GM12878 (cell line): ENCODE results near the gene ANP32B. TPM values are rescaled to one million over a fixed set of nuclear protein-coding genes. Genes with fewer than 3 reads are reported as not detected.

Experiments used
- ATAC-seq: fragments of 200-7000 bp; cut with Tn5 transposase; 3 replicates; pipeline ENCODE4 v1.9.1; 2020; ENCODE audit warnings: mild to moderate bottlenecking, moderate library complexity
- BruUV-seq: library from RNA; stranded (reverse); fragments of 400-500 nt; replicated peaks from 2 replicates; lab custom pipeline; 2021; lab: Mats Ljungman, UMichigan
- CTCF ChIA-PET: fragments of 300-600 bp; sonication (Branson Sonifier 250); formaldehyde crosslinking; extraction: SDS; loops from one replicate; lab custom pipeline; 2021; ENCODE audit warnings: inconsistent platforms; lab: Yijun Ruan, JAX
- POLR2A ChIA-PET: fragments of 350-600 bp; formaldehyde crosslinking; extraction: SDS; loops from one replicate; lab custom pipeline; 2021; ENCODE audit warnings: inconsistent platforms; lab: Charles Lee
- RAD21 ChIA-PET: fragments of 300-600 bp; sonication (Branson Sonifier 250); formaldehyde crosslinking; loops from one replicate; lab custom pipeline; 2023; ENCODE audit warnings: antibody characterized with exemption; ENCODE audit not compliant: unreplicated experiment; lab: Charles Lee
- SMC1A ChIA-PET: fragments of 300-600 bp; sonication (Branson Sonifier 250); formaldehyde crosslinking; loops from one replicate; lab custom pipeline; 2023; ENCODE audit not compliant: unreplicated experiment, uncharacterized antibody; lab: Charles Lee
- DNase-seq: peaks from one replicate; pipeline ENCODE4 v3.0.0-alpha.2; 2011; ENCODE audit warnings: low read depth, low spot score
- FAIRE-seq: peaks from 3 replicates; lab custom pipeline; 2011; peaks lifted over from hg19 to GRCh38; lab: Jason Lieb, UNC
- H2AFZ ChIP-seq: 2 replicates; pipeline ENCODE4 v1.6.0; 2011; ENCODE audit warnings: low read depth, low read length, control low read depth; ENCODE audit not compliant: control insufficient read depth
- H3K27ac ChIP-seq: 2 replicates; pipeline ENCODE4 v1.5.1; 2011; ENCODE audit warnings: control low read depth; ENCODE audit not compliant: control insufficient read depth, insufficient read depth
- H3K27me3 ChIP-seq, 2 experiments: replicated peaks in 1 of 2; 2 replicates each; pipeline versions ENCODE4 v1.6.0 to v1.6.1; 2011; ENCODE audit warnings: low read length in 1 of 2; ENCODE audit not compliant: control insufficient read depth in 2 of 2, insufficient read depth in 2 of 2
- H3K36me3 ChIP-seq, 2 experiments: 2 replicates each; pipeline ENCODE4 v1.5.1; 2011; ENCODE audit warnings: low read length in 1 of 2; ENCODE audit not compliant: control insufficient read depth in 2 of 2, insufficient read depth in 2 of 2
- H3K4me1 ChIP-seq: 2 replicates; pipeline ENCODE4 v1.6.1; 2011; ENCODE audit warnings: mild to moderate bottlenecking, low read length, moderate library complexity, mixed read lengths; ENCODE audit not compliant: control insufficient read depth, insufficient read depth
- H3K4me2 ChIP-seq: 2 replicates; pipeline ENCODE4 v1.6.0; 2011; ENCODE audit warnings: control low read depth; ENCODE audit not compliant: control insufficient read depth, insufficient read depth
- H3K4me3 ChIP-seq: fragments of 200-600 bp; sonication (generic); 2 replicates; pipeline ENCODE4 v1.5.1; 2016
- H3K79me2 ChIP-seq: 2 replicates; pipeline ENCODE4 v1.6.0; 2011; ENCODE audit warnings: low read length; ENCODE audit not compliant: control insufficient read depth, insufficient read depth
- H3K9ac ChIP-seq: 2 replicates; pipeline ENCODE4 v1.8.0; 2011; ENCODE audit warnings: low read length, control low read depth, mixed read lengths; ENCODE audit not compliant: control insufficient read depth, insufficient read depth
- H3K9me3 ChIP-seq: replicated peaks from 3 replicates; pipeline ENCODE4 v1.5.1; 2011; ENCODE audit warnings: mild to moderate bottlenecking, low read length; ENCODE audit not compliant: control insufficient read depth, insufficient read depth
- H4K20me1 ChIP-seq: 2 replicates; pipeline ENCODE4 v1.6.0; 2011; ENCODE audit not compliant: control insufficient read depth, insufficient read depth
- CBFB ChIP-seq: IDR thresholded peaks from 2 replicates; pipeline ENCODE4 v1.6.1; 2016; ENCODE audit warnings: antibody characterized with exemption, low read depth
- CBX5 ChIP-seq: sonication (generic); IDR thresholded peaks from 2 replicates; pipeline ENCODE4 v1.6.1; 2016; ENCODE audit warnings: low read depth, moderate library complexity, mild to moderate bottlenecking, inconsistent platforms
- EP300 ChIP-seq, 2 experiments: fragments of 150-350 bp in 1 of 2; IDR thresholded peaks; 2 replicates each; pipeline ENCODE4 v1.6.1; 2011 to 2012; ENCODE audit warnings: low read depth in 2 of 2, low read length in 2 of 2, borderline replicate concordance in 1 of 2, improper control_type of control experiment in 1 of 2, inconsistent platforms in 1 of 2; ENCODE audit not compliant: control insufficient read depth in 1 of 2
- KAT2A ChIP-seq: conservative IDR thresholded peaks from 2 replicates; pipeline ENCODE4 v1.6.1; 2011; ENCODE audit warnings: low read depth, low read length; ENCODE audit not compliant: control insufficient read depth
- KLF5 ChIP-seq: fragments of 450-650 bp; IDR thresholded peaks from 2 replicates; pipeline ENCODE4 v1.6.1; 2014; ENCODE audit warnings: mild to moderate bottlenecking; ENCODE audit not compliant: partially characterized antibody
- POLR2A ChIP-seq: IDR thresholded peaks from 2 replicates; pipeline ENCODE4 v1.6.1; 2011; ENCODE audit warnings: low read depth, mild to moderate bottlenecking, low read length
- RUNX3 ChIP-seq: IDR thresholded peaks from 2 replicates; pipeline ENCODE4 v1.6.1; 2012; ENCODE audit warnings: low read length, inconsistent platforms
- TCF7 ChIP-seq: IDR thresholded peaks from 2 replicates; pipeline ENCODE4 v1.6.1; 2014; ENCODE audit warnings: antibody characterized with exemption, borderline replicate concordance
- WGBS: methylation state at CpG from one replicate; pipeline ENCODE4 v1.1.6; 2016; ENCODE audit warnings: low lambda C conversion rate; ENCODE audit not compliant: insufficient replicate concordance, insufficient coverage; ENCODE audit errors: missing lambda C conversion rate; 5-methylcytosine and 5-hydroxymethylcytosine counted together
- in situ Hi-C: fragments of 300-500 bp; cut with MboI; formaldehyde crosslinking; loops from 9 replicates; pipeline ENCODE4 v1.14.3; 2018; ENCODE audit warnings: mixed read lengths
- intact Hi-C: fragments of 100-400 bp; cut with micrococcal nuclease; formaldehyde crosslinking; loops from one replicate; pipeline ENCODE4 v1.14.2; 2022; ENCODE audit not compliant: unreplicated experiment
- polyA plus RNA-seq, 11 experiments: library from polyadenylated mRNA; depleted of rRNA in 4 of 11; unstranded in 6 of 11; stranded (reverse) in 5 of 11; fragments of >200 nt; fragmentation: Nextera tagmentation in 4 of 11; fragmentation: Illumina TruSeq in 1 of 11; extraction: Ambion mirVana in 4 of 11; extraction: Trizol in 1 of 11; gene quantifications; 1 replicate in 1 of 11; 2 replicates in 10 of 11; pipeline versions ENCODE4 v1.2.1 to v1.2.3, GENCODE V29; 2011 to 2016; ENCODE audit warnings: inconsistent platforms in 2 of 11, missing spikeins in 2 of 11, low read depth in 1 of 11
- total RNA-seq, 4 experiments: library from RNA; depleted of rRNA in 3 of 4; stranded (reverse); fragments of >200 nt in 3 of 4; fragmentation: Illumina TruSeq in 1 of 4; extraction: Trizol in 1 of 4; gene quantifications; 2 replicates each; pipeline versions ENCODE4 v1.2.1 to v1.2.3, GENCODE V29; 2013 to 2021

Gene ANP32B
- total and polyA plus RNA-seq, 10 of the 15 experiments (the other 5 are each of a cell fraction or from before 2014, with no cell fraction given): 24.5 to 419 (median 171) TPM

DNA sequence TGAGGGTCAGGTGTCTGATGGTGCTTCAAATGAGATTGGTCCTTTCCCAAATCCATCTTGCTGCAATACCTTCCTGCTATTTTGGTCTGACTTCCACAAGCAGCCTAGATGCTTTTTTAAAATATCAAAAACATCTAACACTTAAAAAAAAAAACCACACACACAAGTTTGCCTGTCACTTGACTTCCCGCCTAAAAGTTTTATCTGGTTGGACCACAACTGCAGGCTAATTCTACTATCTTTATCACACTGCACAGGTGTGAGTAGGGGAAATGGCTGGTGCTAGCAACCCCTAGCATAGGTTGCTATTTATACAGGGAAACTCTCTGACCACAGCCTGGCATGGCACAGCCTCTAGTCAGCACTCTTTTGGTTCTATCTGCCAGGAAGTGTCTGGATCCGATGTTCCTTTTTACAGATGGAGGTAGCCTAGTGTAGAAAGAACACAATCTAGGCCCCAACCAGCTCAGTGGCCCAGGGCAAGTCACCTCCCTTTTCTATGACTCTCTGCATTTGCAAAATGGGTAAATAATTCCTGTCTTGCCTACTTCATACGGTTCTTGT, 45.0 kb upstream of the ANP32B start, which contains the start of gene HEMGN:
Gene HEMGN, minus strand, starts transcription at position 92 of the 564 bp plus-strand sequence. Its CDS starts 36 bp downstream, at position 56.
- no peak within 1 kb of the TSS for H3K9ac ChIP-seq
- ChIA-PET POLR2A (interaction anchor here (0.9 kb wide), 1 partner anchor 43 kb away, joined by 4 read pairs; no protein-coding TSS in a partner anchor), RAD21 (interaction anchor here (0.7 kb wide), 1 partner anchor 12 kb away, joined by 3 read pairs; no protein-coding TSS in a partner anchor)
- in situ Hi-C loops: no loop called here
- intact Hi-C loops: no loop called here
- H3K27me3 ChIP-seq: no peaks in the 10 kb centered on the region
- ATAC-seq: peak; percentile 84
- no TSS peak for BruUV-seq
- 0% methylated on average over 3 of the region's 3 CpGs for WGBS
- peaks cover 7% of the 10 kb centered on the region; the same call in 1 of the 2 replicates for H3K4me1 ChIP-seq
- TF ChIP-seq EP300 (IDR thresholded peaks at IDR 0.05; ENCODE audit: borderline replicate concordance in 1 of 2, control insufficient read depth in 1 of 2, low read depth in 2 of 2, low read length in 2 of 2): 0 out of 4 replicates have a peak, but pooled peaks of 1 of the 2 experiments have one; percentile 9
- no peak for TF ChIP-seq TCF7
- peak; percentile 51 for TF ChIP-seq RUNX3
- TF ChIP-seq, all 136 proteins: peak for 2
- H3K79me2 ChIP-seq: no peaks in the 10 kb centered on the region
- SMC1A ChIA-PET: interaction anchor here (0.6 to 0.9 kb wide), 2 partner anchors 25 to 268 kb away, joined by 3 to 4 read pairs; no protein-coding TSS in a partner anchor
- H4K20me1 ChIP-seq: no peaks in the 10 kb centered on the region
- peak within 1 kb of the TSS; percentile 89 for H2AFZ ChIP-seq
- H3K27ac ChIP-seq: no peak within 1 kb of the TSS
- FAIRE-seq (peak; percentile 7), DNase-seq (peak; percentile 28)
- H3K9me3 ChIP-seq: no peaks in the 10 kb centered on the region
- peak within 1 kb of the TSS; percentile 54; the same call in 1 of the 2 replicates for H3K4me2 ChIP-seq
- H3K4me3 ChIP-seq: no peak within 1 kb of the TSS
- H3K36me3 ChIP-seq: no peaks in the 10 kb centered on the region
- CTCF ChIA-PET: interaction anchor here (0.9 kb wide), 1 partner anchor 291 kb away, joined by 3 read pairs; no protein-coding TSS in a partner anchor

DNA sequence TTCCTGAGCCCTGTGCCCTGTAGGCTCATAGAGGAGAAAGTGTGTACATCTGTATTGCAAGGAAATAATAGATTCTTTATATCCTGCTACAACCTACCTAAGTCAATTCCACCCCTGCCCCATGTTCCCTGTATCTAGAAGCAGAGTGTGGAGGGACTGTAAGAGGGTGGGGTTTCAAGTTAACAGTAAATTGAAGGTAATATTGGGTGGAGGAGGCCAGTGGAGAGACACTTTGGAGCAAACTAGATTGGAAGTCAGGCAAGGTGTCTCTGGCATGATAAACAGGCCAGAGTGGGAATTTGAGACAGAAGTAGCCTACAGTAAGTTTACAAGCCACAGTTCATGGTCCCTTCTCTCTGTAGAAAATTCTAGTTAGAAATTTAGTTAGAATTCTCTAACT, 42.9 kb upstream of the ANP32B start:
- DNase-seq: no peak
- no peak for TF ChIP-seq CBX5
- no peak for TF ChIP-seq POLR2A
- no peak for TF ChIP-seq KLF5
- no peak for TF ChIP-seq CBFB
- TF ChIP-seq KAT2A: no peak
- in situ Hi-C loops: no loop called here
- Histone ChIP-seq H3K9ac (no peak overlapping the region), H3K9me3 (no peaks in the 10 kb centered on the region), H3K4me3 (no peak overlapping the region), H3K27me3 (no peaks in the 10 kb centered on the region), H3K27ac (no peak overlapping the region), H4K20me1 (no peaks in the 10 kb centered on the region), H3K4me2 (no peak overlapping the region), H3K4me1 (peaks cover 7% of the 10 kb centered on the region; the same call in 1 of the 2 replicates), H3K36me3 (no peaks in the 10 kb centered on the region), H3K79me2 (no peaks in the 10 kb centered on the region), H2AFZ (no peak overlapping the region)
- no peak for FAIRE-seq
- ATAC-seq: no peak
- ChIA-PET CTCF (interaction anchor here (0.7 kb wide), 1 partner anchor 39 kb away, joined by 3 read pairs; no protein-coding TSS in a partner anchor), RAD21 (no interaction called here), SMC1A (no interaction called here), POLR2A (no interaction called here)
- intact Hi-C loops: no loop called here
- no TSS peak for BruUV-seq
